ENCODE data around the gene NOVA2.

The NOVA2 gene

DNA sequence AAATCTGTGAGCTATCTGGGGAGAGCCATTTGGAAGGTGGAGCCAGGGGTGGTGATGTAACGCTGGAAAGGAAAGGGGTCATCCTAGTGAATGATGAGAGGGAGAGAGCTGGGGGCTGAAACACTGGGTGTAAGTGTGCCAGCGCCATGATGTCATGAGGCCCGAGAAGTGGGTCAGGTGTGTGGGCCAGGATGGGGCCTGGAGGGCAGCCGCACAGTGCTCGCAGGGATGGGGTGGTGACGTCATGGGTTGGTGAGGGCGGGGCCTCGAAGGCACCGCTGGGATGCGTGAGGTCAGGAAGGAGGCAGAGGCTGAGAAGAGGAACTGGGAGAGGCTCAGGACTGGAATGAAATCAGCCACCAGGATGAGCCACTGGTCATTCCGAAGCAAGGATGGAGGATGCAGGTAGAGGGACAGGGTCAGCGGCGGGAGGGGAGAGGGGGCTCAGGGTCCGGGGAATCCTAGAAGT, 26.0 kb upstream of the NOVA2 start:
- no peak for DNase-seq

DNA sequence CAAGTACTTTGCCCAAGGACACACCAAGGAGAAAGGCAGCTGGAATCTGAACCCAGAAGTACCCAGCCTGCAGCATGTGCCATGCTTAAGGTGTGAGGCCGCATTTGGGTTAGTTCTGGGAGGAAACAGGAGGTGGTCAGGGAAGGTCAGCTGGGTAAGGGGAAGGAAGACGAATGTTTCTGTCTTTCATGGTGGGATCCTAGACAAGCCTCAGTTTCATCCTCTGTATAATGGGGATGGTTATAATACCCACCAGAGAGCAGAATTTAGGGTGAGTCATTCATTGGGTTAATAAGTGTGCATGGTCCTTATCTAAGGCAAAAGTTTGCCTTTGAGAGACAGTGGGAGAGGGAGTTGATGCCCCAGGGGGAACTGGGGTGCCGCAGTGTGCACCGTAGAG, 25.2 kb upstream of the NOVA2 start:
- no peak for DNase-seq

DNA sequence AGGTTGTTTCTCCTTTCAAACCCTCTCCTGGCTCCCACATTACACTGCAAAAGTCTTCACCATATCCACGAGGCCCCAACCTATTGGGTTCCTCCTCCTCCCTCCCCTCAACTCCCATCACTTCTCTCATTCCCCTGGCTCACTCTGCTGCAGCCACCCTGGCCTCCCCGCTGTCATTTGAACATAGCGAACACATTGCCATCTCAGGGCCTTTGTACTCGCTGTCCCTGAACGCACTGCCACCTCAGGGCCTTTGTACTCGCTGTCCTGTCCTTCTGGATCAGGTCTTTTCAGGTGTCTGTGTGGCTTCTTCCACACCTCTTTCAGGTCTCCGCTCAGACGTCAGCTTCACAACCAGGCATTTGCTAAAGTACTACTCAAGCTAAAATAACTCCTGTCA, 23.3 kb upstream of the NOVA2 start:
- no peak for DNase-seq

- DNase-seq = no peak
Observed at GRCh38 chr19:45995715-45996385, 22.2 kb upstream of the NOVA2 start.

- peak; percentile 81 to 93 (median 90) for DNase-seq
Observed at GRCh38 chr19:45994998-45995714, 21.5 kb upstream of the NOVA2 start, which contains the start of gene CCDC61. CCDC61 (plus strand) TSS chr19:45995467; CDS start chr19:46003019, 7,552 bp downstream.

- no peak for DNase-seq
Observed at GRCh38 chr19:45994456-45994997, 20.9 kb upstream of the NOVA2 start.

- no peak for DNase-seq
Observed at GRCh38 chr19:45990113-45990728, 16.6 kb upstream of the NOVA2 start.

GRCh38 chr19:45985321-45985720, 11.7 kb upstream of the NOVA2 start:
- no peak for DNase-seq

DNA sequence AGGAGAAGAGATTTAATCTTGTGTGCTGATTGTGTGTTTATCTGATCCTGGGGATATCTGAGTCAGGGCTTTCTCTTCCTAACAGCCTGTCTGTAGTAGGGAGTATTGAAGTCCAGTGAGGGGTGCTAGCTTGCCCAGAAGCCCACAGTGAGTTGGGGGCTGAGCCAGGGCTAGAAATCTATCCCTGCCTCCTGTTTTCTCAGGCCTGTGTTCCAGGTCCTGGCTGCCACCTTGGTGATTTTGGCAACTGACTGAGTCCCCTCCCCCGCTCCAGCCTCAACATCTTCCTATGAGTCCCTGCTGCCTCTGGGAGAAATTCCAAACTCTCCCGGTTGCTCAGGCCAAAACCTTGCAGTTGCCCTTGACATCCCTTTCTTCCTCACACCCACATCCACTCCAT, 7.7 kb upstream of the NOVA2 start:
- DNase-seq = no peak

DNA sequence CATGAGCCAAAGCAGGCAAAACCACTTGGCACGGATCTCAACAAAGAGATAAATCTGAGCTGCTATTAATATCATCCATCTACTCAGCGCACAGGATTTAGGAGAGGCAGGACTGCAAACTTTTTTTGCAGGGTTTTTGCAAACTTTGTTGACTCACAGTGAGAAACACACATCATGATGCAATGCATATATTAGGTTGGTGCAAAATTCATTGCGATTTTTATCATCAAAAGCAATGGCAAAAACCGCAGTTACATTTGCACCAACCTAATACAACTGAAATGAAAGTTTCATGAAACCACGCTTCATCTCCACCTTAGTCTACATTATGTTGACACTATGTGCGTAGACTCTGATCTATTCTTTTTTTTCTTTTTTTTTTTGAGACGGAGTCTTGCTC, 4.5 kb upstream of the NOVA2 start:
- DNase-seq = no peak

- DNase-seq = no peak
Observed at GRCh38 chr19:45976178-45976577, 2.5 kb upstream of the NOVA2 start.

- no peak for DNase-seq
Observed at GRCh38 chr19:45975306-45976070, 1.8 kb upstream of the NOVA2 start.

DNA sequence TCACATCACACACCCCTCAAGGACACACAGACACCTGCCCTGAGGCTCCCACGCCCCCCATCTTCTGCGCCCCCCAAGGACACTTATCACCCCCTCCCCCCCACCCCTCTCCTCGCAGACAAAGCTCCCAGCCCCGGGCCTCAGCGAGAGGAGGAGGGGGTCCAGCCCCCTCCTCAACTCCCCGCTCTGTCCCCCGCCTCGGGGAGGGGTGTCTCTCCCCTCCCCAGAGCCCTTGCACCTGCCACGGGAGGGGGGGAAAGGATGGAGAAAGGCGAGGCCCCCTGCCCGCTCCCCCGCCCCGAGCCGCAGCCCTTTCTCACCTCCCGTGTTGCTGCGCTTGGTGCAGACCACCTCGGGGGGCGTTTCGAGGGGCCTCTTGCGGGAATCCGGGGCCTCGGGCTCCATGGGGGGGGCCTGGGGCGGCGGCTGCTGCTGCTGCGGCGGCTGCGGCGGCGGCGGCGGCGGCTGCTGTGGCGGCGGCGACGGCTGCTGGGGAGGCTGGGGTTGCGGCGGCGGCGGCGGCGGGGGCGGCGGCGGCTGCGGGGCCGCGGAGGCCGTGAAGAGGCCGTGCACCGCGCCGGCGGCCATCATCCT, 621 bp downstream of the NOVA2 start:
- peak in 1 of 4 experiments; percentile 12 for DNase-seq

DNA sequence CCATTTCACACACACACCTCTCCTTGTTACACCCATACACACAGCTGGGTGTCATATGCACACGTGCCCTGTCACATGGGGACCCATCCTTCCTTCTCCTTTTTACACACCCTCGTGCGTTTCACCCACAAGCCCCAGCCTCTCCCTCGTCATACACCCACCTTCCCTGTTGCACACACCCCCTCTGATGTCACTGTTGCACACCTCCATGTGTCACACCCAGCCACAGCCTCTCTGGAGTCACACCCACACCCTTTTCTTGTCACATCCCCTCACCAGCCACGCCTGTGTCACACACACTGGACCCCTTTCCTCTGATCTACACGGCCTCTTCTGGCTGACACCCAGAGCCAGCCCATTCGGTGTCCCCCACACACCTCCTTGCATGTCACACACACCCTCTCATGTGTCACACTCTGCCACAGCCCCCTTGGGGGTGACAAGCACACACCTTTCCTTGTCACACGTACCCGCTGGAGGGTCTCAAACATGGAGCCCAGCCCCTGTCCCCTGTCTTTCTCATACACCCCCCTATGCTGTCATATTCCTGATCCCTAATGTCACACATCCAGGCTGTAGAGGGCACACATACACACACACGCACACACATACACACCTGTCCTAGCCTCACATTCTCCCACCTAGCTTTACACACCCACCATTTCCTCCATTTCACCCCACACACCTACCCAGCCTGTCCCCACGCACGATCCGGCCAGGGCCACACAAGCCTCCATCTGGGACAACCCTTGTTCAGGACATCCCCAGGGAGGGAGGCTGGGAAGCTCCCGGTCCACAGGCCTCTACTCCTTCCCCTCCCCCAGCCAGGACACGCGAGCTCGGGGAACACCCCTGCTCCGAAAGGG, 1.4 kb downstream of the NOVA2 start:
- no peak for DNase-seq

- no peak for DNase-seq
Observed at GRCh38 chr19:45971260-45971902, 2.3 kb downstream of the NOVA2 start.

DNA sequence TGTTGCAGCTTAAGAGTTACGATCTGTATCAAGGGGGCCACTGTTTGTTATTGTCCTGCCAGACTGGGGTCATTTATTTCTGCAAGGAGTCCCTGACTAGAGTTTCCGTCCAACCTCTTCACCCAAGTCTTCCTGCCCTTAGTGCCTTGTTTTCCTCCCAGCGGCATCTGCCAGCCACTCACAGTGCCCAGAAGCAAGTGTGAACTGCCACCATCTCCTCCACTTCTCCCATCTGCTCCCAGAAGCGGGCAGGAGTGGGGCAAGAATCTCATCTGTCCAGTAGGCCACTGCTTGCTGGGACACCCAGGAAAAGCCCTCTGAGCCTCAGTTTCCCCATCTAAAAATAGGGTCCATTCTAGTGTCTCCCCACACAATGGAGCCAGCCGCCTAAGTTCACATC, 4.0 kb downstream of the NOVA2 start:
- no peak for DNase-seq

GRCh38 chr19:45968626-45969025, 5.0 kb downstream of the NOVA2 start:
- DNase-seq = no peak

- DNase-seq = no peak
Observed at GRCh38 chr19:45967246-45967645, 6.4 kb downstream of the NOVA2 start.

GRCh38 chr19:45962021-45962420, 11.6 kb downstream of the NOVA2 start:
- no peak for DNase-seq

DNA sequence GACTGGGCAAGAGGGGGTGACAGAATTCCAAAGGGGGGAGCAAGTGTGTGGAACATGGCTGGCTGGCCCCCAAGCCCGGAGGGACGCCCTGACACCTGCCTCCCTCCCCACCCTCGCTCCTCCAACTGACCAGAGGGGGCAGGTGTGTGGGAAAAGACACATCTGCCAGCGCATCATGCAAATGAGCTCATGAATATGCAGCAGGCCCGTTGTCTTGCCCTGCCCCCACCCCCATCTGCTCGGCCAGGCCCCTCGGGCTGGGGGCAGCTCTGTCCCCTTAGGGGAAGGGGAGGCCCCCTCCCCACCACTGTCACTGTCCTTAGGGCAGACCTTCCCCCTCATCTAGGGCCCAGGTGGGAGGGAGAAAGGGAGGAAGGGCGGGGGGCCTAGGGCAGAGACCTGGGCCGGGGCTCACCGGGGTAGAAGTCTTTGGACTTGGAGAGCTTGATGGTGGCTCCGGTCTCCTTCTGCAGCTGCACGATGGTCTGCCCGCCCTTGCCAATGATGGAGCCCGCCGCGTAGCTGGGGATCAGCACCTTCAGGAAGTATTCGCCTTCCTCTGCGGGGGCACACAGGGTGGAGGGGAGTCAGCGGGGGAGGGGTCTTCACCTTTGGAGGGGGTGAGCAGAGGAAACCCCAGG, 12.9 kb downstream of the NOVA2 start:
- DNase-seq = no peak

Data from activated naive CD4-positive, alpha-beta T cell (primary cell).